Fibroblast of lung (primary cell): Measurements from ENCODE around the gene PLEKHM2. TPM values are rescaled to one million over a fixed set of nuclear protein-coding genes. Genes with fewer than 3 reads are reported as not detected.

Experiments
- DNase-seq, 2 donors: peaks; one replicate each; pipeline versions ENCODE4 v3.0.0 to v3.0.0-alpha.2; 2010; ENCODE audit warnings: low read depth in 2 of 2
- H2AFZ ChIP-seq: 2 replicates; pipeline ENCODE4 v1.5.1; 2012; ENCODE audit warnings: low read length, control low read depth, inconsistent platforms
- H3K27ac ChIP-seq: 2 replicates; pipeline ENCODE4 v1.5.1; 2011; ENCODE audit warnings: low read length, control low read depth; ENCODE audit not compliant: insufficient read depth
- H3K27me3 ChIP-seq: 2 replicates; pipeline ENCODE4 v1.5.1; 2011; ENCODE audit warnings: mild to moderate bottlenecking, low read length; ENCODE audit not compliant: control insufficient read depth, insufficient read depth
- H3K36me3 ChIP-seq: 2 replicates; pipeline ENCODE4 v1.5.1; 2011; ENCODE audit warnings: low read length; ENCODE audit not compliant: control insufficient read depth, insufficient read depth
- H3K4me1 ChIP-seq: 2 replicates; pipeline ENCODE4 v1.5.1; 2011; ENCODE audit warnings: low read length; ENCODE audit not compliant: control insufficient read depth, insufficient read depth; ENCODE audit errors: extremely low read depth
- H3K4me2 ChIP-seq: 2 replicates; pipeline ENCODE4 v1.5.1; 2011; ENCODE audit warnings: low read length, control low read depth; ENCODE audit not compliant: insufficient read depth; ENCODE audit errors: extremely low read depth
- H3K4me3 ChIP-seq, 4 experiments: fragments of 200-600 bp in 1 of 4; sonication (generic) in 1 of 4; replicated peaks in 1 of 4; 2 replicates each; pipeline ENCODE4 v1.5.1; 2011 to 2016; ENCODE audit warnings: low read length in 4 of 4, low read depth in 3 of 4, mild to moderate bottlenecking in 3 of 4, control low read depth in 2 of 4, inconsistent platforms in 1 of 4, mixed read lengths in 1 of 4; ENCODE audit not compliant: insufficient read depth in 1 of 4; ENCODE audit errors: control extremely low read depth in 1 of 4
- H3K79me2 ChIP-seq: 2 replicates; pipeline ENCODE4 v1.5.1; 2012; ENCODE audit warnings: mild to moderate bottlenecking, low read length, inconsistent platforms; ENCODE audit not compliant: control insufficient read depth, insufficient read depth
- H3K9ac ChIP-seq: 2 replicates; pipeline ENCODE4 v1.5.1; 2011; ENCODE audit warnings: mild to moderate bottlenecking, low read length, control low read depth; ENCODE audit not compliant: insufficient read depth
- H3K9me3 ChIP-seq: 2 replicates; pipeline ENCODE4 v1.5.1; 2012; ENCODE audit warnings: low read depth, low read length; ENCODE audit not compliant: control insufficient read depth, insufficient read depth
- H4K20me1 ChIP-seq: 2 replicates; pipeline ENCODE4 v1.5.1; 2011; ENCODE audit warnings: low read length; ENCODE audit not compliant: control insufficient read depth, insufficient read depth; ENCODE audit errors: extremely low read depth
- CTCF ChIP-seq, 2 donors: IDR thresholded peaks in 1 of 2; conservative IDR thresholded peaks in 1 of 2; 1 replicate in 1 of 2; 2 replicates in 1 of 2; pipeline ENCODE4 v1.5.1; 2011 to 2012; ENCODE audit warnings: low read length in 2 of 2, control low read depth in 1 of 2, inconsistent platforms in 1 of 2, low read depth in 1 of 2, mild to moderate bottlenecking in 1 of 2
- EZH2 ChIP-seq: IDR thresholded peaks from 2 replicates; pipeline ENCODE4 v1.5.1; 2012; ENCODE audit warnings: low read length, control low read depth, mild to moderate bottlenecking; ENCODE audit errors: missing control alignments
- polyA plus RNA-seq, 2 donors: library from polyadenylated mRNA; depleted of rRNA in 1 of 2; stranded (reverse) in 1 of 2; unstranded in 1 of 2; fragments of >200 nt; gene quantifications; 2 replicates each; pipeline ENCODE4 v1.2.1, GENCODE V29; 2011 to 2012; ENCODE audit warnings: missing spikeins in 1 of 2
- total RNA-seq: library from RNA; depleted of rRNA; stranded (reverse); fragments of >200 nt; gene quantifications from 2 replicates; pipeline ENCODE4 v1.2.1, GENCODE V29; 2014

PLEKHM2 gene
- total and polyA plus RNA-seq, 2 donors (not counting 1 experiment from before 2014, with no cell fraction given): 27.3 to 94.6 TPM

- H3K79me2 ChIP-seq: no peaks in the 10 kb centered on the region
- no peaks in the 10 kb centered on the region for H3K27me3 ChIP-seq
- H3K4me2 ChIP-seq: no peak overlapping the region
- no peak overlapping the region for H3K4me3 ChIP-seq
- H2AFZ ChIP-seq: no peak overlapping the region
- no peak overlapping the region for H3K9ac ChIP-seq
- H3K9me3 ChIP-seq: no peaks in the 10 kb centered on the region
- peaks cover 51% of the 10 kb centered on the region for H3K36me3 ChIP-seq
- DNase-seq: no peak
- no peak overlapping the region for H3K27ac ChIP-seq
- no peaks in the 10 kb centered on the region for H3K4me1 ChIP-seq
- TF ChIP-seq CTCF (conservative IDR thresholded peaks at IDR 0.05 in 1 of 2, IDR thresholded peaks at IDR 0.05 in 1 of 2; ENCODE audit: low read depth in 1 of 2, low read length in 2 of 2): no peak
- TF ChIP-seq EZH2: no peak
- no peaks in the 10 kb centered on the region for H4K20me1 ChIP-seq
These were observed 45.0 kb downstream of the PLEKHM2 start for GRCh38 chr1:15728937-15729657.

- H3K36me3 ChIP-seq: peaks cover 55% of the 10 kb centered on the region
These were observed 46.3 kb downstream of the PLEKHM2 start for GRCh38 chr1:15730423-15730822.

GRCh38 chr1:15730936-15731335, 46.8 kb downstream of the PLEKHM2 start:
- H3K27me3 ChIP-seq: no peaks in the 10 kb centered on the region
- H3K4me3 ChIP-seq: no peak overlapping the region
- no peaks in the 10 kb centered on the region for H3K4me1 ChIP-seq
- no peaks in the 10 kb centered on the region for H4K20me1 ChIP-seq
- no peak overlapping the region for H2AFZ ChIP-seq
- no peak overlapping the region for H3K4me2 ChIP-seq
- no peaks in the 10 kb centered on the region for H3K79me2 ChIP-seq
- no peak overlapping the region for H3K27ac ChIP-seq
- no peaks in the 10 kb centered on the region for H3K9me3 ChIP-seq
- TF ChIP-seq EZH2 (no peak), CTCF (conservative IDR thresholded peaks at IDR 0.05 in 1 of 2, IDR thresholded peaks at IDR 0.05 in 1 of 2; ENCODE audit: low read depth in 1 of 2, low read length in 2 of 2) (no peak)
- no peak overlapping the region for H3K9ac ChIP-seq
- peaks cover 51% of the 10 kb centered on the region for H3K36me3 ChIP-seq
- no peak for DNase-seq

More at GRCh38 chr1:15730423-15730822, 46.3 kb downstream of the PLEKHM2 start:
- no peaks in the 10 kb centered on the region for H3K9me3 ChIP-seq
- H3K27ac ChIP-seq: no peak overlapping the region
- H3K4me2 ChIP-seq: no peak overlapping the region
- no peaks in the 10 kb centered on the region for H3K79me2 ChIP-seq
- no peak for TF ChIP-seq CTCF (conservative IDR thresholded peaks at IDR 0.05 in 1 of 2, IDR thresholded peaks at IDR 0.05 in 1 of 2; ENCODE audit: low read depth in 1 of 2, low read length in 2 of 2)
- no peak for TF ChIP-seq EZH2
- DNase-seq: no peak
- H3K9ac ChIP-seq: no peak overlapping the region
- no peak overlapping the region for H3K4me3 ChIP-seq
- H3K4me1 ChIP-seq: no peaks in the 10 kb centered on the region
- no peaks in the 10 kb centered on the region for H3K27me3 ChIP-seq
- no peak overlapping the region for H2AFZ ChIP-seq
- no peaks in the 10 kb centered on the region for H4K20me1 ChIP-seq
